MM.1S (cell line): ENCODE data around the gene SRD5A2.

Source experiments
- CTCF ChIP-seq: fragments of 300-600 bp; sonication (generic); IDR thresholded peaks from 2 replicates; pipeline ENCODE4 v1.5.1; 2016; ENCODE audit warnings: antibody characterized with exemption, low read length, mixed read lengths
- EZH2 ChIP-seq: fragments of 300-600 bp; sonication (generic); optimal IDR thresholded peaks from 2 replicates; pipeline ENCODE3; 2017; ENCODE audit warnings: low read depth, mild to moderate bottlenecking, antibody characterized with exemption, low read length, mixed read lengths
- EZH2phosphoT487 ChIP-seq: fragments of 300-600 bp; sonication (generic); IDR thresholded peaks from 2 replicates; pipeline ENCODE4 v1.6.1; 2018; ENCODE audit warnings: antibody characterized with exemption, low read length

- no peak for TF ChIP-seq EZH2phosphoT487
- TF ChIP-seq CTCF, result no peak
- no peak for TF ChIP-seq EZH2
These were observed 18.9 kb downstream of the SRD5A2 start for GRCh38 chr2:31561823-31562222.
